Erythroblast (primary cell): ENCODE measurements around the gene ZAR1.

Experiments
- GATA1 ChIP-seq: IDR thresholded peaks from 2 replicates; pipeline ENCODE4 v1.6.1; 2011; ENCODE audit warnings: low read depth, mild to moderate bottlenecking, control low read depth, low read length, moderate library complexity
- POLR2A ChIP-seq: IDR thresholded peaks from 2 replicates; pipeline ENCODE4 v1.6.1; 2011; ENCODE audit warnings: mild to moderate bottlenecking, low read length

- no peak for TF ChIP-seq POLR2A
- TF ChIP-seq GATA1, result no peak
These were observed 13.4 kb downstream of the ZAR1 start for GRCh38 chr4:48503233-48504025.
